ENCODE results near the gene ASXL2. TPM values are rescaled to one million over a fixed set of nuclear protein-coding genes. Genes with fewer than 3 reads are reported as not detected.

The ASXL2 gene
- total RNA-seq, 1 experiment from 2014 or later, result 37.8 TPM

GRCh38 chr2:25844089-25844488 is 34.2 kb downstream of the ASXL2 start (continued):
- TF ChIP-seq ATF2 (CRISPR knock-in tag; IDR thresholded peaks at IDR 0.05; ENCODE audit: borderline replicate concordance, low read depth), result no peak

GRCh38 chr2:25842155-25842554 is 36.1 kb downstream of the ASXL2 start:
- ChIA-PET CTCF (interaction anchor here (0.6 kb wide), 1 partner anchor 16 kb away, joined by 3 read pairs; no protein-coding TSS in a partner anchor), POLR2A (no interaction called here)
- Mint-ChIP-seq H3K4me3 (no peak overlapping the region), H3K27me3 (ENCODE audit: low read depth) (no peaks in the 10 kb centered on the region), H3K4me1 (no peaks in the 10 kb centered on the region), H3K27ac (no peak overlapping the region), H3K9me3 (no peaks in the 10 kb centered on the region), H3K36me3 (no peaks in the 10 kb centered on the region)
- no peak for TF ChIP-seq FOXP4 (CRISPR knock-in tag; IDR thresholded peaks at IDR 0.05)
- no peak for TF ChIP-seq ATF3 (CRISPR knock-in tag; conservative IDR thresholded peaks at IDR 0.05)
- no peak for TF ChIP-seq EMX1 (CRISPR knock-in tag; IDR thresholded peaks at IDR 0.05)
- TF ChIP-seq ZNF532 (CRISPR knock-in tag; IDR thresholded peaks at IDR 0.05; ENCODE audit: borderline replicate concordance), result no peak
- no peak for TF ChIP-seq USF1 (CRISPR knock-in tag; IDR thresholded peaks at IDR 0.05)
- no peak for TF ChIP-seq NR1H2 (CRISPR knock-in tag; IDR thresholded peaks at IDR 0.05)
- DNase-seq (ENCODE audit: low spot score), result no peak
- no peak for ATAC-seq

GRCh38 chr2:25838152-25838756 is 40.0 kb downstream of the ASXL2 start:
- no peaks in the 10 kb centered on the region for H3K4me1 Mint-ChIP-seq
- POLR2A ChIA-PET, result interaction anchor here (0.7 kb wide), 1 partner anchor 113 kb away, joined by 3 read pairs; no protein-coding TSS in a partner anchor
- CTCF ChIA-PET, result interaction anchor here (0.7 to 1.9 kb wide), 2 partner anchors 14 to 1010 kb away, joined by 3 to 8 read pairs; no protein-coding TSS in a partner anchor
- H3K27me3 Mint-ChIP-seq (ENCODE audit: low read depth), result no peaks in the 10 kb centered on the region
- H3K9me3 Mint-ChIP-seq, result peaks cover 4% of the 10 kb centered on the region; the same call in 1 of the 2 replicates
- H3K27ac Mint-ChIP-seq, result 0 out of 2 replicates have a peak overlapping the region, but pooled peaks have one; percentile 20
- DNase-seq (ENCODE audit: low spot score) (no peak), ATAC-seq (no peak)
- no peak overlapping the region for H3K4me3 Mint-ChIP-seq
- peaks cover 14% of the 10 kb centered on the region for H3K36me3 Mint-ChIP-seq
- TF ChIP-seq USF2 (CRISPR knock-in tag; IDR thresholded peaks at IDR 0.05), result no peak
- no peak for TF ChIP-seq ATF1 (CRISPR knock-in tag; IDR thresholded peaks at IDR 0.05)
- TF ChIP-seq ERG (CRISPR knock-in tag; IDR thresholded peaks at IDR 0.05), result no peak
- TF ChIP-seq FOXJ3 (CRISPR knock-in tag; IDR thresholded peaks at IDR 0.05; ENCODE audit: borderline replicate concordance), result no peak
- no peak for TF ChIP-seq RELA (CRISPR knock-in tag; IDR thresholded peaks at IDR 0.05; ENCODE audit: borderline replicate concordance)
- TF ChIP-seq SMAD3 (CRISPR knock-in tag; IDR thresholded peaks at IDR 0.05; ENCODE audit: borderline replicate concordance), result no peak
- TF ChIP-seq GRHL2 (CRISPR knock-in tag; IDR thresholded peaks at IDR 0.05; ENCODE audit: insufficient replicate concordance, severe bottlenecking), result no peak
- no peak for TF ChIP-seq ZNF532 (CRISPR knock-in tag; IDR thresholded peaks at IDR 0.05; ENCODE audit: borderline replicate concordance)
- no peak for TF ChIP-seq HMGA2 (CRISPR knock-in tag; IDR thresholded peaks at IDR 0.05)

Data from WTC11 (cell line).